ENCODE data around the gene DSP. TPM values are rescaled to one million over a fixed set of nuclear protein-coding genes. Genes with fewer than 3 reads are reported as not detected.

Gene DSP
- total and polyA plus RNA-seq, 2 of the 13 experiments (the other 11 are each of a cell fraction or from before 2014, with no cell fraction given): 89.8 to 117 TPM

GRCh38 chr6:7589949-7590917, 48.8 kb downstream of the DSP start, which contains the start of gene SNRNP48 (continued):
- peak; percentile 89 for TF ChIP-seq ZNF770 (CRISPR knock-in tag; IDR thresholded peaks at IDR 0.05)
- peak; percentile 80; the same call in 1 of the 2 replicates for TF ChIP-seq ZNF580 (CRISPR knock-in tag; IDR thresholded peaks at IDR 0.05; ENCODE audit: borderline replicate concordance, low read depth)
- peak; percentile 54 for TF ChIP-seq MED13 (CRISPR knock-in tag; IDR thresholded peaks at IDR 0.05)
- TF ChIP-seq DMTF1 (CRISPR knock-in tag; IDR thresholded peaks at IDR 0.05): no peak; the same call in 1 of the 2 replicates
- peak; percentile 85; the same call in 1 of the 2 replicates for TF ChIP-seq ZNF543 (CRISPR knock-in tag; IDR thresholded peaks at IDR 0.05)
- peak; percentile 65 for TF ChIP-seq ZZZ3 (CRISPR knock-in tag; IDR thresholded peaks at IDR 0.05; ENCODE audit: borderline replicate concordance)
- peak; percentile 98 for TF ChIP-seq ZNF782 (CRISPR knock-in tag; IDR thresholded peaks at IDR 0.05; ENCODE audit: borderline replicate concordance)
- TF ChIP-seq GPBP1L1 (CRISPR knock-in tag; IDR thresholded peaks at IDR 0.05): no peak
- peak; percentile 67; the same call in 1 of the 2 replicates for TF ChIP-seq ZNF710 (CRISPR knock-in tag; IDR thresholded peaks at IDR 0.05; ENCODE audit: borderline replicate concordance)
- no peak for TF ChIP-seq ZNF562 (CRISPR knock-in tag; IDR thresholded peaks at IDR 0.05; ENCODE audit: borderline replicate concordance)
- peak; percentile 28; the same call in 1 of the 2 replicates for TF ChIP-seq ZNF468 (CRISPR knock-in tag; IDR thresholded peaks at IDR 0.05)
- TF ChIP-seq ZNF670 (CRISPR knock-in tag; IDR thresholded peaks at IDR 0.05; ENCODE audit: borderline replicate concordance): peak; percentile 80; the same call in 1 of the 2 replicates
- TF ChIP-seq ZNF446 (CRISPR knock-in tag; IDR thresholded peaks at IDR 0.05): 0 out of 2 replicates have a peak, but pooled peaks have one; percentile 82
- no peak for TF ChIP-seq RFX5 (IDR thresholded peaks at IDR 0.05; ENCODE audit: low read depth, low read length)
- TF ChIP-seq SOX6 (IDR thresholded peaks at IDR 0.05): no peak
- TF ChIP-seq SOX6 (CRISPR knock-in tag; IDR thresholded peaks at IDR 0.05): peak; percentile 65; the same call in 1 of the 2 replicates
- peak; percentile 59 for TF ChIP-seq RBM22 (optimal IDR thresholded peaks at IDR 0.05; ENCODE audit: low read length)
- no peak for TF ChIP-seq SRSF4 (IDR thresholded peaks at IDR 0.05; ENCODE audit: low read depth, low read length, poor library complexity, severe bottlenecking)
- TF ChIP-seq ZMAT3 (CRISPR knock-in tag; conservative IDR thresholded peaks at IDR 0.05): no peak
- TF ChIP-seq MYC (CRISPR knock-in tag; IDR thresholded peaks at IDR 0.05; ENCODE audit: borderline replicate concordance): peak; percentile 73; the same call in 1 of the 2 replicates
